ENCODE measurements around the gene LMO2. TPM values are rescaled to one million over a fixed set of nuclear protein-coding genes. Genes with fewer than 3 reads are reported as not detected.
A peak's percentile ranks its signal among the peaks of the same experiment; 100 is the strongest.
"Not testable (repeated sequence)": the region's sequence is repeated elsewhere in the genome, so short reads cannot be mapped to it uniquely, and the experiment has no call there.

LMO2 gene
- 1 to 10 TPM; 5.8 to 9.0 TPM for total RNA-seq
- long read RNA-seq, partial matches to known transcripts: 2 of 3 reads
- long read RNA-seq, other reads (novel, unspliced or antisense): 0 of 3 reads

- DNase-seq (no peak), ATAC-seq (no peak)
- intact Hi-C loops (cut with DNase I, micrococcal nuclease): no loop called here
Observed at GRCh38 chr11:33891714-33892327, at the start of gene LMO2. TSS of gene LMO2 (minus strand) at chr11:33892076. CDS start at chr11:33869716, 22,360 bp downstream.

- no peak for ATAC-seq
- intact Hi-C loops (cut with DNase I, micrococcal nuclease): no loop called here
Observed at GRCh38 chr11:33940538-33940815, 48.6 kb upstream of the LMO2 start.

GRCh38 chr11:33936725-33937604, 45.1 kb upstream of the LMO2 start:
- intact Hi-C loops (cut with DNase I, micrococcal nuclease): no loop called here
- no peak for ATAC-seq
- DNase-seq: peak in 1 of 2 donors; percentile 38

More at GRCh38 chr11:33940538-33940815, 48.6 kb upstream of the LMO2 start:
- no peak for DNase-seq

- DNase-seq: no peak
- no peak for ATAC-seq
- intact Hi-C loops (cut with DNase I, micrococcal nuclease): no loop called here
Observed at GRCh38 chr11:33935461-33936456, 43.9 kb upstream of the LMO2 start.

- no peak for DNase-seq
- no peak for ATAC-seq
- intact Hi-C loops (cut with DNase I, micrococcal nuclease): no loop called here
Observed at GRCh38 chr11:33935005-33935404, 43.1 kb upstream of the LMO2 start.

- ATAC-seq (no peak), DNase-seq (no peak)
- intact Hi-C loops (cut with DNase I, micrococcal nuclease): no loop called here
Observed at GRCh38 chr11:33934450-33934849, 42.6 kb upstream of the LMO2 start.

GRCh38 chr11:33933602-33934001, 41.7 kb upstream of the LMO2 start:
- DNase-seq: no peak

GRCh38 chr11:33932721-33933120, 40.8 kb upstream of the LMO2 start:
- no peak for ATAC-seq
- intact Hi-C loops (cut with DNase I, micrococcal nuclease): no loop called here
- no peak for DNase-seq

More at GRCh38 chr11:33933602-33934001, 41.7 kb upstream of the LMO2 start:
- intact Hi-C loops (cut with DNase I, micrococcal nuclease): no loop called here
- no peak for ATAC-seq

GRCh38 chr11:33931739-33932366, 40.0 kb upstream of the LMO2 start:
- not testable (repeated sequence) for DNase-seq

GRCh38 chr11:33931067-33931466, 39.2 kb upstream of the LMO2 start:
- ATAC-seq (no peak), DNase-seq (no peak)
- intact Hi-C loops (cut with DNase I, micrococcal nuclease): no loop called here

More at GRCh38 chr11:33931739-33932366, 40.0 kb upstream of the LMO2 start:
- ATAC-seq; intact Hi-C loops (cut with DNase I, micrococcal nuclease): not testable (repeated sequence)

GRCh38 chr11:33930317-33931021, 38.6 kb upstream of the LMO2 start:
- intact Hi-C loops (cut with DNase I, micrococcal nuclease): no loop called here
- DNase-seq (no peak), ATAC-seq (no peak)

GRCh38 chr11:33928564-33928963, 36.7 kb upstream of the LMO2 start:
- ATAC-seq (no peak), DNase-seq (no peak)
- intact Hi-C loops (cut with DNase I, micrococcal nuclease): no loop called here

GRCh38 chr11:33926671-33927552, 35.0 kb upstream of the LMO2 start:
- intact Hi-C loops (cut with DNase I, micrococcal nuclease): no loop called here
- ATAC-seq (no peak), DNase-seq (no peak)

- intact Hi-C loops (cut with DNase I, micrococcal nuclease): no loop called here
- ATAC-seq (no peak), DNase-seq (no peak)
Observed at GRCh38 chr11:33924341-33924740, 32.5 kb upstream of the LMO2 start.

GRCh38 chr11:33923626-33924025, 31.8 kb upstream of the LMO2 start:
- ATAC-seq: no peak
- intact Hi-C loops (cut with DNase I, micrococcal nuclease): no loop called here
- no peak for DNase-seq

- ATAC-seq (no peak), DNase-seq (no peak)
- intact Hi-C loops (cut with DNase I, micrococcal nuclease): no loop called here
Observed at GRCh38 chr11:33920838-33921613, 29.1 kb upstream of the LMO2 start.

All from left colon (tissue), 2 donors.